Stimulated activated CD4-positive, alpha-beta T cell treated with anti-CD3 and anti-CD28 coated beads, Interleukin-1b, Interleukin-23, amount 100 ng/mL, for 24 hours (primary cell): Measurements from ENCODE around the gene IFNAR1.
A peak's percentile ranks its signal among the peaks of the same experiment; 100 is the strongest.
"Not testable (repeated sequence)": the region's sequence is repeated elsewhere in the genome, so short reads cannot be mapped to it uniquely, and the experiment has no call there.

Source experiments
- DNase-seq, 4 experiments: peaks; one replicate each; pipeline ENCODE4 v3.0.0-alpha.2; 2020; ENCODE audit warnings: low read depth in 4 of 4, low spot score in 1 of 4

The IFNAR1 gene

GRCh38 chr21:33345751-33346238 lies 21.0 kb downstream of the IFNAR1 start:
- no peak for DNase-seq

GRCh38 chr21:33348706-33349105 lies 23.9 kb downstream of the IFNAR1 start:
- DNase-seq, result no peak

- DNase-seq, result no peak
These were observed 25.9 kb downstream of the IFNAR1 start for GRCh38 chr21:33350676-33351075.

- no peak for DNase-seq
These were observed 30.6 kb downstream of the IFNAR1 start for GRCh38 chr21:33355355-33355754.

- no peak for DNase-seq
These were observed 31.2 kb downstream of the IFNAR1 start for GRCh38 chr21:33355996-33356395.

GRCh38 chr21:33357177-33357576 lies 32.4 kb downstream of the IFNAR1 start:
- no peak for DNase-seq

GRCh38 chr21:33359446-33359845 lies 34.7 kb downstream of the IFNAR1 start:
- no peak for DNase-seq

- no peak for DNase-seq
These were observed 35.5 kb downstream of the IFNAR1 start for GRCh38 chr21:33360281-33360680.

- DNase-seq, result peak; percentile 80 to 93 (median 83)
These were observed 36.3 kb downstream of the IFNAR1 start for GRCh38 chr21:33360881-33361602.

GRCh38 chr21:33362044-33362555 lies 37.3 kb downstream of the IFNAR1 start:
- no peak for DNase-seq

GRCh38 chr21:33363911-33364609 lies 39.3 kb downstream of the IFNAR1 start:
- not testable (repeated sequence) for DNase-seq

GRCh38 chr21:33364830-33365229 lies 40.1 kb downstream of the IFNAR1 start:
- no peak for DNase-seq

- no peak for DNase-seq
These were observed 42.7 kb downstream of the IFNAR1 start for GRCh38 chr21:33367309-33367973.

GRCh38 chr21:33368124-33368523 lies 43.4 kb downstream of the IFNAR1 start:
- no peak for DNase-seq

GRCh38 chr21:33368576-33368975 lies 43.8 kb downstream of the IFNAR1 start:
- DNase-seq, result no peak

- no peak for DNase-seq
These were observed 44.8 kb downstream of the IFNAR1 start for GRCh38 chr21:33369586-33369985.

- DNase-seq, result no peak
These were observed 45.5 kb downstream of the IFNAR1 start for GRCh38 chr21:33370305-33370704.

- DNase-seq, result no peak
These were observed 46.6 kb downstream of the IFNAR1 start for GRCh38 chr21:33371366-33371765.

- DNase-seq, result no peak
These were observed 47.8 kb downstream of the IFNAR1 start for GRCh38 chr21:33372582-33372981.

GRCh38 chr21:33373451-33373850 lies 48.7 kb downstream of the IFNAR1 start:
- no peak for DNase-seq

GRCh38 chr21:33374080-33374449 lies 49.3 kb downstream of the IFNAR1 start:
- no peak for DNase-seq
